ENCODE data around the gene ATP6V0A4. TPM values are rescaled to one million over a fixed set of nuclear protein-coding genes. Genes with fewer than 3 reads are reported as not detected.
"Not testable (repeated sequence)": the region's sequence is repeated elsewhere in the genome, so short reads cannot be mapped to it uniquely, and the experiment has no call there.

The ATP6V0A4 gene
- total RNA-seq, 1 experiment from 2014 or later = 7.7 TPM

GRCh38 chr7:138802706-138803105 lies 4.7 kb upstream of the ATP6V0A4 start:
- no peak overlapping the region for H3K4me3 Mint-ChIP-seq (ENCODE audit: low read depth, unreplicated experiment)
- H3K36me3 Mint-ChIP-seq (ENCODE audit: insufficient read depth, unreplicated experiment) = peaks cover 11% of the 10 kb centered on the region
- intact Hi-C loops (cut with micrococcal nuclease; ENCODE audit: unreplicated experiment) = no loop called here
- H3K9me3 Mint-ChIP-seq (ENCODE audit: low read depth, unreplicated experiment) = no peaks in the 10 kb centered on the region
- CTCF ChIA-PET = interaction anchor here (0.7 kb wide), 1 partner anchor 80 kb away, joined by 5 read pairs; no protein-coding TSS in a partner anchor
- no TSS peak for BruUV-seq (replicated peaks)
- DNase-seq = no peak
- H3K4me1 Mint-ChIP-seq (ENCODE audit: low read depth, unreplicated experiment) = peaks cover 29% of the 10 kb centered on the region
- no peaks in the 10 kb centered on the region for H3K27me3 Mint-ChIP-seq (ENCODE audit: unreplicated experiment)
- no peak for TF ChIP-seq CTCF (IDR thresholded peaks at IDR 0.05; ENCODE audit: unreplicated experiment)
- no peak overlapping the region for H3K27ac Mint-ChIP-seq (ENCODE audit: unreplicated experiment)

- Mint-ChIP-seq H3K4me1 (ENCODE audit: low read depth, unreplicated experiment) (peaks cover 43% of the 10 kb centered on the region), H3K4me3 (ENCODE audit: low read depth, unreplicated experiment) (no peak overlapping the region), H3K27me3 (ENCODE audit: unreplicated experiment) (no peaks in the 10 kb centered on the region), H3K27ac (ENCODE audit: unreplicated experiment) (no peak overlapping the region), H3K9me3 (ENCODE audit: low read depth, unreplicated experiment) (no peaks in the 10 kb centered on the region), H3K36me3 (ENCODE audit: insufficient read depth, unreplicated experiment) (peaks cover 17% of the 10 kb centered on the region)
- CTCF ChIA-PET = interaction anchor here (0.9 kb wide), 1 partner anchor 13 kb away, joined by 4 read pairs; no protein-coding TSS in a partner anchor
- intact Hi-C loops (cut with micrococcal nuclease; ENCODE audit: unreplicated experiment) = no loop called here
- no TSS peak for BruUV-seq (replicated peaks)
- TF ChIP-seq CTCF (IDR thresholded peaks at IDR 0.05; ENCODE audit: unreplicated experiment) = no peak
- no peak for DNase-seq
Measured at GRCh38 chr7:138801256-138801655, 3.3 kb upstream of the ATP6V0A4 start.

GRCh38 chr7:138799336-138800000 lies 1.5 kb upstream of the ATP6V0A4 start:
- Mint-ChIP-seq H3K9me3 (ENCODE audit: low read depth, unreplicated experiment) (no peaks in the 10 kb centered on the region), H3K4me1 (ENCODE audit: low read depth, unreplicated experiment) (peaks cover 51% of the 10 kb centered on the region), H3K36me3 (ENCODE audit: insufficient read depth, unreplicated experiment) (peaks cover 17% of the 10 kb centered on the region), H3K27me3 (ENCODE audit: unreplicated experiment) (no peaks in the 10 kb centered on the region), H3K27ac (ENCODE audit: unreplicated experiment) (peak overlapping the region; percentile 18), H3K4me3 (ENCODE audit: low read depth, unreplicated experiment) (peak overlapping the region; percentile 65)
- no TSS peak for BruUV-seq (replicated peaks)
- intact Hi-C loops (cut with micrococcal nuclease; ENCODE audit: unreplicated experiment) = loop anchor here (2.0 to 5.0 kb wide), 2 partner anchors 42 to 65 kb away; no protein-coding TSS in a partner anchor
- CTCF ChIA-PET = interaction anchor here (0.7 to 2.9 kb wide), 3 partner anchors 29 to 66 kb away, joined by 3 to 13 read pairs (median 5); no protein-coding TSS in a partner anchor
- no peak for TF ChIP-seq CTCF (IDR thresholded peaks at IDR 0.05; ENCODE audit: unreplicated experiment)
- no peak for DNase-seq

- peak; percentile 5 for DNase-seq
- no peak for TF ChIP-seq CTCF (IDR thresholded peaks at IDR 0.05; ENCODE audit: unreplicated experiment)
- Mint-ChIP-seq H3K4me3 (ENCODE audit: low read depth, unreplicated experiment) (peak overlapping the region; percentile 65), H3K27ac (ENCODE audit: unreplicated experiment) (peak overlapping the region; percentile 18), H3K4me1 (ENCODE audit: low read depth, unreplicated experiment) (peaks cover 51% of the 10 kb centered on the region), H3K27me3 (ENCODE audit: unreplicated experiment) (no peaks in the 10 kb centered on the region), H3K36me3 (ENCODE audit: insufficient read depth, unreplicated experiment) (peaks cover 17% of the 10 kb centered on the region), H3K9me3 (ENCODE audit: low read depth, unreplicated experiment) (no peaks in the 10 kb centered on the region)
- CTCF ChIA-PET = interaction anchor here (0.7 to 2.9 kb wide), 3 partner anchors 29 to 66 kb away, joined by 3 to 13 read pairs (median 5); no protein-coding TSS in a partner anchor
- intact Hi-C loops (cut with micrococcal nuclease; ENCODE audit: unreplicated experiment) = loop anchor here (2.0 to 5.0 kb wide), 2 partner anchors 42 to 66 kb away; no protein-coding TSS in a partner anchor
- no TSS peak for BruUV-seq (replicated peaks)
Measured at GRCh38 chr7:138798836-138799235, 840 bp upstream of the ATP6V0A4 start.

- CTCF ChIA-PET = interaction anchor here (0.6 to 2.9 kb wide), 3 partner anchors 42 to 74 kb away, joined by 6 to 13 read pairs (median 7); no protein-coding TSS in a partner anchor
- not testable (repeated sequence) for H3K9me3 Mint-ChIP-seq (ENCODE audit: low read depth, unreplicated experiment); DNase-seq; H3K27me3 Mint-ChIP-seq (ENCODE audit: unreplicated experiment); BruUV-seq (replicated peaks)
- peaks cover 51% of the 10 kb centered on the region for H3K4me1 Mint-ChIP-seq (ENCODE audit: low read depth, unreplicated experiment)
- H3K4me3 Mint-ChIP-seq (ENCODE audit: low read depth, unreplicated experiment) = peak overlapping the region; percentile 65
- peaks cover 17% of the 10 kb centered on the region for H3K36me3 Mint-ChIP-seq (ENCODE audit: insufficient read depth, unreplicated experiment)
- peak overlapping the region; percentile 49 for H3K27ac Mint-ChIP-seq (ENCODE audit: unreplicated experiment)
- intact Hi-C loops (cut with micrococcal nuclease; ENCODE audit: unreplicated experiment) = loop anchor here (1.0 to 5.0 kb wide), 2 partner anchors 31 to 40 kb away; no protein-coding TSS in a partner anchor
Measured at GRCh38 chr7:138797046-138797445, 950 bp downstream of the ATP6V0A4 start.

Data from Calu3 (cell line).